OCI-LY1 (cell line): ENCODE data around the gene FMR1NB.

Source experiments
- H2AFZ ChIP-seq: fragments of 200-600 bp; sonication (generic), shearing (Covaris generic); 2 replicates; pipeline ENCODE4 v1.6.0; 2014; ENCODE audit warnings: antibody characterized with exemption, mild to moderate bottlenecking, low read length
- H3F3A ChIP-seq: fragments of 200-600 bp; sonication (generic), shearing (Covaris generic); 2 replicates; pipeline ENCODE4 v1.6.0; 2014; ENCODE audit warnings: mild to moderate bottlenecking, antibody characterized with exemption, low read length, moderate library complexity; ENCODE audit not compliant: insufficient read depth
- H3K27ac ChIP-seq: fragments of 200-600 bp; sonication (generic); 2 replicates; pipeline ENCODE4 v1.5.1; 2014; ENCODE audit warnings: low read length, mixed run types, mild to moderate bottlenecking, low read depth; ENCODE audit not compliant: poor library complexity, severe bottlenecking
- H3K27me3 ChIP-seq: fragments of 200-600 bp; sonication (generic); 2 replicates; pipeline ENCODE4 v1.6.0; 2014; ENCODE audit warnings: antibody characterized with exemption, mild to moderate bottlenecking, low read length, moderate library complexity; ENCODE audit not compliant: insufficient read depth
- H3K36me3 ChIP-seq: fragments of 200-600 bp; sonication (generic); 2 replicates; pipeline ENCODE4 v1.6.1; 2014; ENCODE audit warnings: mild to moderate bottlenecking, antibody characterized with exemption, low read length, moderate library complexity, mixed read lengths; ENCODE audit not compliant: insufficient read depth
- H3K4me1 ChIP-seq: fragments of 200-600 bp; sonication (generic); 2 replicates; pipeline ENCODE4 v1.5.1; 2014; ENCODE audit warnings: mild to moderate bottlenecking, low read length, moderate library complexity; ENCODE audit not compliant: insufficient read depth, severe bottlenecking
- H3K4me2 ChIP-seq: fragments of 200-600 bp; sonication (generic), shearing (Covaris generic); 2 replicates; pipeline ENCODE4 v1.6.1; 2014; ENCODE audit warnings: low read length
- H3K4me3 ChIP-seq: fragments of 200-600 bp; sonication (generic); 2 replicates; pipeline ENCODE4 v1.5.1; 2014; ENCODE audit warnings: low read length, low read depth, mild to moderate bottlenecking, mixed read lengths; ENCODE audit not compliant: poor library complexity, severe bottlenecking
- H3K79me2 ChIP-seq: fragments of 200-600 bp; shearing (Covaris generic); 2 replicates; pipeline ENCODE4 v1.6.1; 2016; ENCODE audit warnings: mixed run types, low read length, mixed read lengths; ENCODE audit not compliant: insufficient read depth
- H3K9ac ChIP-seq: fragments of 200-600 bp; sonication (generic), shearing (Covaris generic); 2 replicates; pipeline ENCODE4 v1.6.1; 2014; ENCODE audit warnings: mild to moderate bottlenecking, low read length, mixed read lengths
- H3K9me2 ChIP-seq: fragments of 200-600 bp; sonication (generic), shearing (Covaris generic); 2 replicates; pipeline ENCODE4 v1.6.1; 2014; ENCODE audit warnings: low read depth, mild to moderate bottlenecking, low read length, mixed read lengths
- H3K9me3 ChIP-seq: fragments of 200-600 bp; shearing (Covaris generic); 2 replicates; pipeline ENCODE4 v1.6.1; 2014; ENCODE audit warnings: low read length, mixed read lengths
- H4K20me1 ChIP-seq: fragments of 200-600 bp; sonication (generic), shearing (Covaris generic); 2 replicates; pipeline ENCODE4 v1.6.0; 2016; ENCODE audit warnings: mild to moderate bottlenecking, low read length; ENCODE audit not compliant: insufficient read depth
- CTCF ChIP-seq: fragments of 200-600 bp; sonication (generic), shearing (Covaris generic); IDR thresholded peaks from 2 replicates; pipeline ENCODE4 v1.5.1; 2017; ENCODE audit warnings: mild to moderate bottlenecking, antibody characterized with exemption, low read length, moderate library complexity, mixed read lengths
- EZH2 ChIP-seq: fragments of 200-600 bp; sonication (generic), shearing (Covaris generic); IDR thresholded peaks from 2 replicates; pipeline ENCODE4 v1.8.0; 2017; ENCODE audit warnings: borderline replicate concordance, mixed run types, mild to moderate bottlenecking, antibody characterized with exemption, low read length, moderate library complexity, mixed read lengths

FMR1NB gene

DNA sequence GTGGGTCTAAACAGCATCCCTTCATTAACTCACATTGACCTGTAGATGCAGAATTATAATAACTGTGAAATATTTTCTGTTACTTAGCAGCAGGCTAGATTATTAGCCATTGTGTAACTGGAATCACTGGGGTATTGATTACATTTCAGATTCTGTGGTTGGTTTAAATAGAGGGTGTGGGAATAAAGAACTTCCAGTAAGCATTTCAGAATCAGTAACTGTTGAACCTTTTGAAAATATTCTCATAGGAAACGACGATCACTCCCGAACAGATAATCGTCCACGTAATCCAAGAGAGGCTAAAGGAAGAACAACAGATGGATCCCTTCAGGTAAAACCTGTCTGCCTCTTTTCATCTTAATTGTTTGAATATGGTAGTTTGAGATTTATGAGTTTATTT, 35.9 kb upstream of the FMR1NB start:
- H3K4me2 ChIP-seq = no peak overlapping the region
- no peaks in the 10 kb centered on the region for H3K79me2 ChIP-seq
- no peaks in the 10 kb centered on the region for H3F3A ChIP-seq
- no peak overlapping the region for H3K4me3 ChIP-seq
- peaks cover 65% of the 10 kb centered on the region for H3K36me3 ChIP-seq
- H4K20me1 ChIP-seq = no peaks in the 10 kb centered on the region
- no peaks in the 10 kb centered on the region for H3K4me1 ChIP-seq
- no peaks in the 10 kb centered on the region for H3K9me2 ChIP-seq
- H3K27me3 ChIP-seq = no peaks in the 10 kb centered on the region
- TF ChIP-seq CTCF = no peak
- TF ChIP-seq EZH2 = no peak
- H3K9me3 ChIP-seq = no peaks in the 10 kb centered on the region
- no peak overlapping the region for H3K9ac ChIP-seq
- no peak overlapping the region for H3K27ac ChIP-seq
- H2AFZ ChIP-seq = no peak overlapping the region

- H3K9me2 ChIP-seq = no peaks in the 10 kb centered on the region
- H3K4me3 ChIP-seq = no peak overlapping the region
- TF ChIP-seq EZH2 (no peak), CTCF (no peak)
- H4K20me1 ChIP-seq = no peaks in the 10 kb centered on the region
- H2AFZ ChIP-seq = no peak overlapping the region
- no peaks in the 10 kb centered on the region for H3K4me1 ChIP-seq
- no peaks in the 10 kb centered on the region for H3F3A ChIP-seq
- no peak overlapping the region for H3K4me2 ChIP-seq
- peaks cover 45% of the 10 kb centered on the region for H3K36me3 ChIP-seq
- no peaks in the 10 kb centered on the region for H3K9me3 ChIP-seq
- H3K27ac ChIP-seq = no peak overlapping the region
- H3K9ac ChIP-seq = no peak overlapping the region
- H3K79me2 ChIP-seq = no peaks in the 10 kb centered on the region
- no peaks in the 10 kb centered on the region for H3K27me3 ChIP-seq
These were observed 32.6 kb upstream of the FMR1NB start for GRCh38 chrX:147948531-147948930.

GRCh38 chrX:147950352-147950751, 30.8 kb upstream of the FMR1NB start:
- H3K27ac ChIP-seq = no peak overlapping the region
- H3K27me3 ChIP-seq = no peaks in the 10 kb centered on the region
- H3K4me2 ChIP-seq = no peak overlapping the region
- no peak overlapping the region for H3K4me3 ChIP-seq
- H3K9me3 ChIP-seq = no peaks in the 10 kb centered on the region
- no peaks in the 10 kb centered on the region for H3K79me2 ChIP-seq
- no peaks in the 10 kb centered on the region for H3F3A ChIP-seq
- H2AFZ ChIP-seq = no peak overlapping the region
- no peaks in the 10 kb centered on the region for H3K9me2 ChIP-seq
- H4K20me1 ChIP-seq = no peaks in the 10 kb centered on the region
- peaks cover 32% of the 10 kb centered on the region for H3K36me3 ChIP-seq
- TF ChIP-seq EZH2 (no peak), CTCF (no peak)
- no peak overlapping the region for H3K9ac ChIP-seq
- no peaks in the 10 kb centered on the region for H3K4me1 ChIP-seq
